ENCODE results near the gene SHANK1.

The SHANK1 gene

GRCh38 chr19:50668879-50669278 is 50.7 kb downstream of the SHANK1 start:
- Histone ChIP-seq H3K9ac (ENCODE audit: low read length) (no peak overlapping the region), H3F3A (ENCODE audit: insufficient read depth, low read length) (no peaks in the 10 kb centered on the region), H3K27me3 (ENCODE audit: insufficient read depth, low read length) (no peaks in the 10 kb centered on the region), H2AFZ (ENCODE audit: low read length) (no peak overlapping the region), H3K4me2 (ENCODE audit: low read length) (no peak overlapping the region), H3K4me3 (ENCODE audit: low read depth, low read length, poor library complexity, severe bottlenecking) (no peak overlapping the region), H4K20me1 (ENCODE audit: insufficient read depth, low read length) (no peaks in the 10 kb centered on the region), H3K27ac (ENCODE audit: low read depth, low read length, poor library complexity, severe bottlenecking) (no peak overlapping the region), H3K4me1 (ENCODE audit: insufficient read depth, low read length, severe bottlenecking) (no peaks in the 10 kb centered on the region), H3K79me2 (ENCODE audit: insufficient read depth, low read length) (no peaks in the 10 kb centered on the region), H3K9me2 (ENCODE audit: low read depth, low read length) (no peaks in the 10 kb centered on the region), H3K9me3 (ENCODE audit: low read length) (peaks cover 5% of the 10 kb centered on the region; the same call in 1 of the 2 replicates), H3K36me3 (ENCODE audit: insufficient read depth, low read length) (no peaks in the 10 kb centered on the region; the same call in 1 of the 2 replicates)
- TF ChIP-seq, protein P1, sequence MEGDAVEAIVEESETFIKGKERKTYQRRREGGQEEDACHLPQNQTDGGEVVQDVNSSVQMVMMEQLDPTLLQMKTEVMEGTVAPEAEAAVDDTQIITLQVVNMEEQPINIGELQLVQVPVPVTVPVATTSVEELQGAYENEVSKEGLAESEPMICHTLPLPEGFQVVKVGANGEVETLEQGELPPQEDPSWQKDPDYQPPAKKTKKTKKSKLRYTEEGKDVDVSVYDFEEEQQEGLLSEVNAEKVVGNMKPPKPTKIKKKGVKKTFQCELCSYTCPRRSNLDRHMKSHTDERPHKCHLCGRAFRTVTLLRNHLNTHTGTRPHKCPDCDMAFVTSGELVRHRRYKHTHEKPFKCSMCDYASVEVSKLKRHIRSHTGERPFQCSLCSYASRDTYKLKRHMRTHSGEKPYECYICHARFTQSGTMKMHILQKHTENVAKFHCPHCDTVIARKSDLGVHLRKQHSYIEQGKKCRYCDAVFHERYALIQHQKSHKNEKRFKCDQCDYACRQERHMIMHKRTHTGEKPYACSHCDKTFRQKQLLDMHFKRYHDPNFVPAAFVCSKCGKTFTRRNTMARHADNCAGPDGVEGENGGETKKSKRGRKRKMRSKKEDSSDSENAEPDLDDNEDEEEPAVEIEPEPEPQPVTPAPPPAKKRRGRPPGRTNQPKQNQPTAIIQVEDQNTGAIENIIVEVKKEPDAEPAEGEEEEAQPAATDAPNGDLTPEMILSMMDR (IDR thresholded peaks at IDR 0.05; ENCODE audit: low read length) = no peak
- no peak for TF ChIP-seq EZH2 (IDR thresholded peaks at IDR 0.05; ENCODE audit: borderline replicate concordance, low read length)

DNA sequence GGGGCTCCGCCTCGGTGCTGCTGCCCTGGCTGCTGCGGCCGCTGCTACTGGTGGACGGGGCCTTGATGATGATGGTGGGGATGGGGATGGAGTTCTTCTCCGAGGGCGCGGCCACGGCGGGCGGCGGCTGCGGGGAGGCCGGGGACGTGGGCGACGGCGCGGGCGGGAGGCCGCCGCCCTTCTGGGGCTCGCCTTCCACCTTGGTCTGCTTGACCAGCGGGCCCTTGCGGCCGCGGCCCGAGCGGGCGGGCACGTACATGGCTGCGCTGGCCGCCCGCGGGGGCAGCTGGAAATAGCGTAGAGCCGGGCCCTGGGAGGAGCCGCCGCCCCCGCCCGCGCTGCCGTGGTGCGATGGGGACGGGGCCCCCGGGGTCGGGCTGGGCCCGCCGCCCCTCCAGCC is 51.2 kb downstream of the SHANK1 start:
- H2AFZ ChIP-seq (ENCODE audit: low read length) = no peak overlapping the region
- TF ChIP-seq EZH2 (IDR thresholded peaks at IDR 0.05; ENCODE audit: borderline replicate concordance, low read length) = no peak
- no peaks in the 10 kb centered on the region; the same call in 1 of the 2 replicates for H3K36me3 ChIP-seq (ENCODE audit: insufficient read depth, low read length)
- H3F3A ChIP-seq (ENCODE audit: insufficient read depth, low read length) = no peaks in the 10 kb centered on the region
- no peaks in the 10 kb centered on the region for H3K79me2 ChIP-seq (ENCODE audit: insufficient read depth, low read length)
- peaks cover 5% of the 10 kb centered on the region; the same call in 1 of the 2 replicates for H3K9me3 ChIP-seq (ENCODE audit: low read length)
- H3K4me3 ChIP-seq (ENCODE audit: low read depth, low read length, poor library complexity, severe bottlenecking) = no peak overlapping the region
- H3K9me2 ChIP-seq (ENCODE audit: low read depth, low read length) = no peaks in the 10 kb centered on the region
- H3K4me2 ChIP-seq (ENCODE audit: low read length) = no peak overlapping the region
- no peaks in the 10 kb centered on the region for H3K4me1 ChIP-seq (ENCODE audit: insufficient read depth, low read length, severe bottlenecking)
- H3K9ac ChIP-seq (ENCODE audit: low read length) = no peak overlapping the region
- no peaks in the 10 kb centered on the region for H4K20me1 ChIP-seq (ENCODE audit: insufficient read depth, low read length)
- H3K27me3 ChIP-seq (ENCODE audit: insufficient read depth, low read length) = no peaks in the 10 kb centered on the region
- no peak overlapping the region for H3K27ac ChIP-seq (ENCODE audit: low read depth, low read length, poor library complexity, severe bottlenecking)

GRCh38 chr19:50667759-50668231 is 51.8 kb downstream of the SHANK1 start:
- Histone ChIP-seq H3K4me1 (ENCODE audit: insufficient read depth, low read length, severe bottlenecking) (no peaks in the 10 kb centered on the region), H3K36me3 (ENCODE audit: insufficient read depth, low read length) (no peaks in the 10 kb centered on the region; the same call in 1 of the 2 replicates), H3K9ac (ENCODE audit: low read length) (no peak overlapping the region), H3K4me2 (ENCODE audit: low read length) (no peak overlapping the region), H2AFZ (ENCODE audit: low read length) (no peak overlapping the region), H3K27me3 (ENCODE audit: insufficient read depth, low read length) (no peaks in the 10 kb centered on the region), H4K20me1 (ENCODE audit: insufficient read depth, low read length) (no peaks in the 10 kb centered on the region), H3K9me3 (ENCODE audit: low read length) (peaks cover 5% of the 10 kb centered on the region; the same call in 1 of the 2 replicates), H3K79me2 (ENCODE audit: insufficient read depth, low read length) (no peaks in the 10 kb centered on the region), H3K27ac (ENCODE audit: low read depth, low read length, poor library complexity, severe bottlenecking) (no peak overlapping the region), H3K4me3 (ENCODE audit: low read depth, low read length, poor library complexity, severe bottlenecking) (no peak overlapping the region), H3F3A (ENCODE audit: insufficient read depth, low read length) (no peaks in the 10 kb centered on the region), H3K9me2 (ENCODE audit: low read depth, low read length) (no peaks in the 10 kb centered on the region)
- TF ChIP-seq EZH2 (IDR thresholded peaks at IDR 0.05; ENCODE audit: borderline replicate concordance, low read length) = no peak
- TF ChIP-seq, protein P1 (IDR thresholded peaks at IDR 0.05; ENCODE audit: low read length) = no peak

GRCh38 chr19:50667177-50667758 is 52.3 kb downstream of the SHANK1 start:
- Histone ChIP-seq H3F3A (ENCODE audit: insufficient read depth, low read length) (no peaks in the 10 kb centered on the region), H3K4me2 (ENCODE audit: low read length) (no peak overlapping the region), H3K27ac (ENCODE audit: low read depth, low read length, poor library complexity, severe bottlenecking) (no peak overlapping the region), H3K27me3 (ENCODE audit: insufficient read depth, low read length) (no peaks in the 10 kb centered on the region), H3K9me2 (ENCODE audit: low read depth, low read length) (no peaks in the 10 kb centered on the region), H2AFZ (ENCODE audit: low read length) (no peak overlapping the region), H3K79me2 (ENCODE audit: insufficient read depth, low read length) (no peaks in the 10 kb centered on the region), H3K9ac (ENCODE audit: low read length) (no peak overlapping the region), H3K4me3 (ENCODE audit: low read depth, low read length, poor library complexity, severe bottlenecking) (no peak overlapping the region), H3K4me1 (ENCODE audit: insufficient read depth, low read length, severe bottlenecking) (no peaks in the 10 kb centered on the region), H4K20me1 (ENCODE audit: insufficient read depth, low read length) (no peaks in the 10 kb centered on the region), H3K9me3 (ENCODE audit: low read length) (peaks cover 5% of the 10 kb centered on the region; the same call in 1 of the 2 replicates), H3K36me3 (ENCODE audit: insufficient read depth, low read length) (no peaks in the 10 kb centered on the region; the same call in 1 of the 2 replicates)
- TF ChIP-seq, protein P1 (IDR thresholded peaks at IDR 0.05; ENCODE audit: low read length) = no peak
- TF ChIP-seq EZH2 (IDR thresholded peaks at IDR 0.05; ENCODE audit: borderline replicate concordance, low read length) = no peak

Data from OCI-LY1 (cell line).